HL-60 (cell line): ENCODE measurements around the gene PTPRG.

ENCODE experiments used
- DNase-seq, 2 experiments: peaks; one replicate each; pipeline ENCODE4 v3.0.0-alpha.2; 2010 to 2020; ENCODE audit warnings: low read depth in 1 of 2, low spot score in 1 of 2
- H3K27ac ChIP-seq: fragments of 250-450 bp; sonication (Bioruptor Pico); replicated peaks from 2 replicates; pipeline ENCODE4 v1.5.1; 2020; ENCODE audit warnings: mild to moderate bottlenecking, moderate library complexity
- H3K27me3 ChIP-seq: fragments of 250-450 bp; sonication (Bioruptor Pico); 2 replicates; pipeline ENCODE4 v1.5.1; 2021; ENCODE audit warnings: mild to moderate bottlenecking, moderate library complexity; ENCODE audit not compliant: insufficient read depth, poor library complexity, severe bottlenecking
- H3K4me3 ChIP-seq: replicated peaks from 2 replicates; pipeline ENCODE4 v1.5.1; 2011; ENCODE audit warnings: mild to moderate bottlenecking, control low read depth, low read length; ENCODE audit not compliant: insufficient read depth
- CTCF ChIP-seq: IDR thresholded peaks from one replicate; pipeline ENCODE4 v1.5.1; 2011; ENCODE audit warnings: low read length, control low read depth, inconsistent platforms; ENCODE audit not compliant: insufficient read depth
- GABPA ChIP-seq: IDR thresholded peaks from 2 replicates; pipeline ENCODE4 v1.6.1; 2012; ENCODE audit warnings: low read depth
- POLR2AphosphoS5 ChIP-seq: IDR thresholded peaks from 2 replicates; pipeline ENCODE4 v1.6.1; 2012; ENCODE audit warnings: low read depth
- REST ChIP-seq: IDR thresholded peaks from 2 replicates; pipeline ENCODE4 v1.6.1; 2012; ENCODE audit warnings: low read depth; ENCODE audit not compliant: insufficient replicate concordance
- SPI1 ChIP-seq: IDR thresholded peaks from 2 replicates; pipeline ENCODE4 v1.6.1; 2012; ENCODE audit warnings: low read depth, mild to moderate bottlenecking, borderline replicate concordance

The PTPRG gene

GRCh38 chr3:61729038-61729634 lies 167.8 kb downstream of the PTPRG start:
- Histone ChIP-seq H3K4me3 (no peak overlapping the region), H3K27ac (no peak overlapping the region), H3K27me3 (no peaks in the 10 kb centered on the region)
- no peak for TF ChIP-seq SPI1
- no peak for TF ChIP-seq GABPA
- no peak for DNase-seq

GRCh38 chr3:61730056-61730455 lies 168.7 kb downstream of the PTPRG start:
- H3K27me3 ChIP-seq, result no peaks in the 10 kb centered on the region
- no peak overlapping the region for H3K27ac ChIP-seq
- no peak for DNase-seq
- TF ChIP-seq POLR2AphosphoS5 (no peak), REST (no peak), GABPA (no peak), SPI1 (no peak), CTCF (no peak)
- H3K4me3 ChIP-seq, result no peak overlapping the region

- TF ChIP-seq CTCF (no peak), REST (no peak), SPI1 (no peak), POLR2AphosphoS5 (no peak), GABPA (no peak)
- Histone ChIP-seq H3K27me3 (no peaks in the 10 kb centered on the region), H3K4me3 (no peak overlapping the region), H3K27ac (no peak overlapping the region)
- DNase-seq, result no peak
Observed at GRCh38 chr3:61730577-61731231, 169.3 kb downstream of the PTPRG start.

- DNase-seq, result no peak
- TF ChIP-seq REST (no peak), GABPA (no peak), POLR2AphosphoS5 (no peak), SPI1 (no peak), CTCF (no peak)
- H3K27ac ChIP-seq, result no peak overlapping the region
- H3K4me3 ChIP-seq, result no peak overlapping the region
- H3K27me3 ChIP-seq, result no peaks in the 10 kb centered on the region
Observed at GRCh38 chr3:61733000-61733399, 171.6 kb downstream of the PTPRG start.
